Hepatocyte (in vitro differentiated cells): ENCODE results near the gene INPP5B. TPM values are rescaled to one million over a fixed set of nuclear protein-coding genes. Genes with fewer than 3 reads are reported as not detected.

ENCODE experiments used
- DNase-seq: peaks from one replicate; pipeline ENCODE4 v3.0.0-alpha.2; 2016; ENCODE audit warnings: low spot score
- H2AFZ ChIP-seq: fragments of 200-600 bp; sonication (generic); 2 replicates; pipeline ENCODE4 v1.6.0; 2016; ENCODE audit warnings: antibody characterized with exemption, mild to moderate bottlenecking
- H3K27ac ChIP-seq: fragments of 200-600 bp; sonication (generic); 2 replicates; pipeline ENCODE4 v1.5.1; 2016; ENCODE audit warnings: mild to moderate bottlenecking
- H3K27me3 ChIP-seq: fragments of 200-600 bp; sonication (generic); 2 replicates; pipeline ENCODE4 v1.6.1; 2016
- H3K36me3 ChIP-seq: fragments of 200-600 bp; sonication (generic); replicated peaks from 2 replicates; pipeline ENCODE4 v1.5.1; 2016; ENCODE audit warnings: low read depth; ENCODE audit not compliant: insufficient read depth
- H3K4me1 ChIP-seq: fragments of 200-600 bp; sonication (generic); 2 replicates; pipeline ENCODE4 v1.5.1; 2016; ENCODE audit warnings: mild to moderate bottlenecking, moderate library complexity; ENCODE audit not compliant: insufficient read depth
- H3K4me2 ChIP-seq: fragments of 200-600 bp; sonication (generic); 2 replicates; pipeline ENCODE4 v1.6.0; 2016
- H3K4me3 ChIP-seq: fragments of 200-600 bp; sonication (generic); 2 replicates; pipeline ENCODE4 v1.5.1; 2016; ENCODE audit warnings: mild to moderate bottlenecking
- H3K79me2 ChIP-seq: fragments of 200-600 bp; sonication (generic); 2 replicates; pipeline ENCODE4 v1.6.0; 2017; ENCODE audit warnings: mild to moderate bottlenecking
- H3K9me2 ChIP-seq: fragments of 200-600 bp; sonication (generic); replicated peaks from 2 replicates; pipeline ENCODE4 v1.6.0; 2017; ENCODE audit warnings: mild to moderate bottlenecking; ENCODE audit not compliant: insufficient read depth
- H3K9me3 ChIP-seq: fragments of 200-600 bp; sonication (generic); 2 replicates; pipeline ENCODE4 v1.5.1; 2016; ENCODE audit warnings: low read depth, mild to moderate bottlenecking
- H4K20me1 ChIP-seq: fragments of 200-600 bp; sonication (generic); 2 replicates; pipeline ENCODE4 v1.6.0; 2016; ENCODE audit warnings: mild to moderate bottlenecking; ENCODE audit not compliant: insufficient read depth, poor library complexity, severe bottlenecking
- CTCF ChIP-seq: fragments of 200-600 bp; sonication (generic); IDR thresholded peaks from 2 replicates; pipeline ENCODE4 v1.5.1; 2016; ENCODE audit warnings: antibody characterized with exemption, mild to moderate bottlenecking; ENCODE audit not compliant: poor library complexity
- EZH2 ChIP-seq: fragments of 200-600 bp; sonication (generic); IDR thresholded peaks from 2 replicates; pipeline ENCODE4 v1.6.1; 2016; ENCODE audit warnings: antibody characterized with exemption, mild to moderate bottlenecking, borderline replicate concordance
- WGBS: methylation state at CpG from one replicate; pipeline ENCODE4 v1.1.6; 2016; ENCODE audit warnings: low lambda C conversion rate; ENCODE audit errors: missing lambda C conversion rate; 5-methylcytosine and 5-hydroxymethylcytosine counted together
- polyA plus RNA-seq: library from polyadenylated mRNA; unstranded; fragments of >200 nt; fragmentation: Nextera tagmentation; extraction: Ambion mirVana; gene quantifications from 2 replicates; pipeline ENCODE4 v1.2.1, GENCODE V29; 2016
- small RNA-seq: library from RNA; depleted of rRNA; stranded (forward); fragments of <200 nt; gene quantifications from one replicate; pipeline ENCODE3, GENCODE V24; 2014
- total RNA-seq: library from RNA; depleted of rRNA; stranded (reverse); fragments of >200 nt; gene quantifications from 2 replicates; pipeline ENCODE4 v1.2.3, GENCODE V29; 2014

Gene INPP5B
- total and polyA plus RNA-seq, 2 experiments from 2014 or later, result 9.3 to 18.3 TPM

- Histone ChIP-seq H2AFZ (no peak overlapping the region), H3K4me1 (peaks cover 15% of the 10 kb centered on the region), H3K36me3 (no peaks in the 10 kb centered on the region), H3K27ac (no peak overlapping the region), H4K20me1 (peaks cover 12% of the 10 kb centered on the region), H3K9me2 (no peaks in the 10 kb centered on the region), H3K4me3 (no peak overlapping the region), H3K79me2 (peaks cover 27% of the 10 kb centered on the region), H3K4me2 (no peak overlapping the region), H3K27me3 (no peaks in the 10 kb centered on the region), H3K9me3 (no peaks in the 10 kb centered on the region)
- WGBS, result 37% methylated on average over 7 of the region's 7 CpGs
- TF ChIP-seq EZH2 (no peak), CTCF (peak; percentile 73)
- DNase-seq, result peak; percentile 89
Measured at GRCh38 chr1:37811027-37811655, 135.7 kb downstream of the INPP5B start.

Small RNA genes lying within 50 kb of the gene (small RNA-seq; reads per million reads assigned to genes)
- gene RF00017 (not detected), gene RF00092 (not detected), gene RNU6-510P (not detected), gene RNU6-584P (not detected)

Other genes with a start within 250 kb of the INPP5B start
- 0.84 and 1.5 TPM in 2 replicates for gene EPHA10, start 181.9 kb downstream of the INPP5B start, total RNA-seq
- 0.79 and 1.3 TPM in 2 replicates for gene EPHA10, start 181.9 kb downstream of the INPP5B start, polyA plus RNA-seq
- gene MANEAL, start 153.2 kb downstream of the INPP5B start, total RNA-seq, result 2.3 and 2.7 TPM in 2 replicates
- gene MANEAL, start 153.2 kb downstream of the INPP5B start, polyA plus RNA-seq, result 2.3 and 3.5 TPM in 2 replicates
- 63.8 and 78.3 TPM in 2 replicates for gene C1orf122, start 139.3 kb downstream of the INPP5B start, total RNA-seq
- 166 and 186 TPM in 2 replicates for gene C1orf122, start 139.3 kb downstream of the INPP5B start, polyA plus RNA-seq
- 24.1 and 26.5 TPM in 2 replicates for gene YRDC, start 138.8 kb downstream of the INPP5B start, total RNA-seq
- gene YRDC, start 138.8 kb downstream of the INPP5B start, polyA plus RNA-seq, result 33.8 and 37.4 TPM in 2 replicates
- gene MTF1, start 87.5 kb downstream of the INPP5B start, total RNA-seq, result 4.7 and 5.1 TPM in 2 replicates
- gene MTF1, start 87.5 kb downstream of the INPP5B start, polyA plus RNA-seq, result 5.0 and 8.0 TPM in 2 replicates
- gene SF3A3, start 43.0 kb upstream of the INPP5B start, total RNA-seq, result 48.8 and 51.3 TPM in 2 replicates
- 40.9 and 52.8 TPM in 2 replicates for gene SF3A3, start 43.0 kb upstream of the INPP5B start, polyA plus RNA-seq
- gene FHL3, start 58.5 kb upstream of the INPP5B start, total RNA-seq, result 8.4 and 27.2 TPM in 2 replicates
- 27.2 and 28.6 TPM in 2 replicates for gene FHL3, start 58.5 kb upstream of the INPP5B start, polyA plus RNA-seq
- 29.9 and 39.2 TPM in 2 replicates for gene UTP11, start 65.7 kb upstream of the INPP5B start, total RNA-seq
- 31.1 and 36.2 TPM in 2 replicates for gene UTP11, start 65.7 kb upstream of the INPP5B start, polyA plus RNA-seq
- gene POU3F1, start 99.7 kb upstream of the INPP5B start, total RNA-seq, result 1.0 TPM in 1 of 2 replicates, not detected in the other
- 0.73 and 0.83 TPM in 2 replicates for gene POU3F1, start 99.7 kb upstream of the INPP5B start, polyA plus RNA-seq